GM23338 (cell line): ENCODE results near the gene PROKR1. TPM values are rescaled to one million over a fixed set of nuclear protein-coding genes. Genes with fewer than 3 reads are reported as not detected.

ENCODE experiments used
- ATAC-seq: fragments of 200-7000 bp; cut with Tn5 transposase; 3 replicates; pipeline ENCODE4 v1.9.1; 2020
- DNase-seq: peaks from one replicate; pipeline ENCODE4 v3.0.0-alpha.2; 2015; ENCODE audit warnings: low spot score
- H2AFZ ChIP-seq: fragments of 200-600 bp; sonication (generic); 2 replicates; pipeline ENCODE4 v1.8.0; 2016; ENCODE audit warnings: antibody characterized with exemption, mild to moderate bottlenecking, moderate library complexity
- H3F3A ChIP-seq: fragments of 200-600 bp; sonication (generic); replicated peaks from 2 replicates; pipeline ENCODE4 v1.8.0; 2017; ENCODE audit warnings: antibody characterized with exemption, mixed run types, low read depth
- H3K27ac ChIP-seq: fragments of 200-600 bp; sonication (generic); 2 replicates; pipeline ENCODE4 v1.6.1; 2016; ENCODE audit warnings: low read depth
- H3K27me3 ChIP-seq: fragments of 200-600 bp; sonication (generic); 2 replicates; pipeline ENCODE4 v1.8.0; 2016; ENCODE audit warnings: mild to moderate bottlenecking, mixed run types, moderate library complexity; ENCODE audit not compliant: insufficient read depth
- H3K36me3 ChIP-seq: fragments of 200-600 bp; sonication (generic); 2 replicates; pipeline ENCODE4 v1.8.0; 2016; ENCODE audit warnings: mild to moderate bottlenecking; ENCODE audit not compliant: insufficient read depth
- H3K4me1 ChIP-seq: fragments of 200-600 bp; sonication (generic); 2 replicates; pipeline ENCODE4 v1.8.0; 2016; ENCODE audit warnings: mild to moderate bottlenecking, moderate library complexity; ENCODE audit not compliant: insufficient read depth
- H3K4me2 ChIP-seq: fragments of 200-600 bp; sonication (generic); 2 replicates; pipeline ENCODE4 v1.7.1; 2017; ENCODE audit warnings: mixed run types
- H3K4me3 ChIP-seq: fragments of 200-600 bp; sonication (generic); 2 replicates; pipeline ENCODE4 v1.6.1; 2016; ENCODE audit warnings: mixed run types
- H3K79me2 ChIP-seq: fragments of 200-600 bp; sonication (generic); replicated peaks from 2 replicates; pipeline ENCODE4 v1.8.0; 2017; ENCODE audit warnings: mild to moderate bottlenecking; ENCODE audit not compliant: insufficient read depth
- H3K9me2 ChIP-seq: fragments of 200-600 bp; sonication (generic); 2 replicates; pipeline ENCODE4 v1.8.0; 2017; ENCODE audit not compliant: insufficient read depth
- H4K20me1 ChIP-seq: fragments of 200-600 bp; sonication (generic); replicated peaks from 2 replicates; pipeline ENCODE4 v1.8.0; 2017; ENCODE audit warnings: mild to moderate bottlenecking; ENCODE audit not compliant: insufficient read depth
- H3K27ac Mint-ChIP-seq: 2 replicates; pipeline ENCODE4 v1.8.0; 2020; ENCODE audit warnings: inconsistent platforms, mild to moderate bottlenecking, moderate library complexity, mixed read lengths
- H3K27me3 Mint-ChIP-seq: 3 replicates; pipeline ENCODE4 v1.8.0; 2022; ENCODE audit warnings: low read depth, mild to moderate bottlenecking, moderate library complexity, mixed read lengths, inconsistent platforms; ENCODE audit not compliant: insufficient read depth, poor library complexity
- H3K36me3 Mint-ChIP-seq: 3 replicates; pipeline ENCODE4 v1.8.0; 2021; ENCODE audit warnings: low read depth, mild to moderate bottlenecking, inconsistent platforms, moderate library complexity, mixed read lengths
- H3K4me1 Mint-ChIP-seq: 3 replicates; pipeline ENCODE4 v1.8.0; 2020; ENCODE audit warnings: mild to moderate bottlenecking, inconsistent platforms, mixed read lengths
- H3K4me3 Mint-ChIP-seq: 3 replicates; pipeline ENCODE4 v1.8.0; 2021; ENCODE audit warnings: moderate library complexity, mild to moderate bottlenecking, inconsistent platforms, mixed read lengths
- H3K9me3 Mint-ChIP-seq: 3 replicates; pipeline ENCODE4 v1.8.0; 2020; ENCODE audit warnings: moderate library complexity, mild to moderate bottlenecking, inconsistent platforms, mixed read lengths
- CREB1 ChIP-seq: fragments of 250-450 bp; sonication (Bioruptor Pico); IDR thresholded peaks from 2 replicates; pipeline ENCODE4 v1.5.0; 2020; ENCODE audit warnings: low read depth, mild to moderate bottlenecking, moderate library complexity
- CTCF ChIP-seq, 2 experiments: fragments of 200-600 bp in 1 of 2; sonication (generic) in 1 of 2; conservative IDR thresholded peaks; 2 replicates each; pipeline versions ENCODE4 v1.5.1 to v1.6.1; 2016 to 2017; ENCODE audit warnings: antibody characterized with exemption in 2 of 2, low read depth in 2 of 2, mild to moderate bottlenecking in 2 of 2, moderate library complexity in 1 of 2
- ETS1 ChIP-seq: IDR thresholded peaks from 2 replicates; pipeline ENCODE4 v1.6.1; 2016; ENCODE audit warnings: antibody characterized with exemption
- EZH2 ChIP-seq: fragments of 200-600 bp; sonication (generic); IDR thresholded peaks from one replicate; pipeline ENCODE4 v1.8.0; 2017; ENCODE audit warnings: antibody characterized with exemption, mild to moderate bottlenecking, low read depth; ENCODE audit not compliant: unreplicated experiment
- EZH2phosphoT487 ChIP-seq: fragments of 200-600 bp; sonication (generic); IDR thresholded peaks from one replicate; pipeline ENCODE4 v1.8.1; 2018; ENCODE audit warnings: antibody characterized with exemption; ENCODE audit not compliant: unreplicated experiment
- JUNB ChIP-seq: IDR thresholded peaks from one replicate; pipeline ENCODE4 v1.6.1; 2016; ENCODE audit warnings: antibody characterized with exemption; ENCODE audit not compliant: unreplicated experiment
- NANOG ChIP-seq: IDR thresholded peaks from 2 replicates; pipeline ENCODE4 v1.6.1; 2016; ENCODE audit warnings: antibody characterized with exemption, borderline replicate concordance
- POLR2AphosphoS5 ChIP-seq: IDR thresholded peaks from 2 replicates; pipeline ENCODE4 v1.6.1; 2016; ENCODE audit warnings: antibody characterized with exemption, low read depth
- REST ChIP-seq: IDR thresholded peaks from one replicate; pipeline ENCODE4 v1.6.1; 2018; ENCODE audit warnings: antibody characterized with exemption; ENCODE audit not compliant: unreplicated experiment
- STAT1 ChIP-seq: IDR thresholded peaks from one replicate; pipeline ENCODE4 v1.6.1; 2016; ENCODE audit warnings: antibody characterized with exemption; ENCODE audit not compliant: unreplicated experiment
- ZNF114 ChIP-seq: fragments of 250-450 bp; sonication (Bioruptor Pico); IDR thresholded peaks from 2 replicates; pipeline ENCODE4 v1.5.0; 2020; ENCODE audit warnings: mild to moderate bottlenecking, moderate library complexity
- ZNF331 ChIP-seq: fragments of 250-450 bp; sonication (Bioruptor Pico); IDR thresholded peaks from 2 replicates; pipeline ENCODE4 v1.5.0; 2020; ENCODE audit warnings: low read depth, mild to moderate bottlenecking, moderate library complexity
- ZNF462 ChIP-seq: fragments of 250-450 bp; sonication (Bioruptor Pico); IDR thresholded peaks from 2 replicates; pipeline ENCODE4 v1.5.0; 2020; ENCODE audit warnings: mild to moderate bottlenecking, moderate library complexity
- polyA plus RNA-seq: library from polyadenylated mRNA; unstranded; fragments of >200 nt; fragmentation: Nextera tagmentation; extraction: Ambion mirVana; gene quantifications from 2 replicates; pipeline ENCODE4 v1.2.1, GENCODE V29; 2016
- total RNA-seq: library from RNA; depleted of rRNA; stranded (reverse); fragments of >200 nt; shearing (Covaris generic); gene quantifications from 2 replicates; pipeline ENCODE4 v1.2.3, GENCODE V29; 2014

The PROKR1 gene
- total and polyA plus RNA-seq, 2 experiments from 2014 or later, result 0.61 to 5.3 TPM

GRCh38 chr2:68650645-68651044 is 7.3 kb downstream of the PROKR1 start:
- Mint-ChIP-seq H3K9me3 (no peaks in the 10 kb centered on the region), H3K4me3 (no peak overlapping the region), H3K27me3 (peaks cover 6% of the 10 kb centered on the region), H3K4me1 (peaks cover 14% of the 10 kb centered on the region), H3K36me3 (peaks cover 10% of the 10 kb centered on the region), H3K27ac (no peak overlapping the region)
- Histone ChIP-seq H3K27me3 (peaks cover 1% of the 10 kb centered on the region; the same call in 1 of the 2 replicates), H3K27ac (no peak overlapping the region), H3F3A (no peaks in the 10 kb centered on the region), H2AFZ (no peak overlapping the region), H3K79me2 (no peaks in the 10 kb centered on the region; the same call in 1 of the 2 replicates), H3K4me2 (no peak overlapping the region), H3K36me3 (no peaks in the 10 kb centered on the region), H3K4me3 (no peak overlapping the region), H3K4me1 (no peaks in the 10 kb centered on the region), H3K9me2 (no peaks in the 10 kb centered on the region; the same call in 1 of the 2 replicates), H4K20me1 (no peaks in the 10 kb centered on the region)
- DNase-seq (no peak), ATAC-seq (no peak)
- TF ChIP-seq ZNF331 (CRISPR knock-in tag) (no peak), REST (no peak), ZNF462 (CRISPR knock-in tag) (no peak), CTCF (conservative IDR thresholded peaks at IDR 0.05; ENCODE audit: low read depth in 2 of 2) (no peak), POLR2AphosphoS5 (no peak), ZNF114 (CRISPR knock-in tag) (no peak), STAT1 (no peak), NANOG (no peak), EZH2phosphoT487 (no peak), CREB1 (no peak), ETS1 (no peak), JUNB (no peak), EZH2 (no peak)
